Activated CD4-positive, alpha-beta T cell treated with anti-CD3 and anti-CD28 coated beads, Interleukin-2, amount 50 U/mL, for 4 hours (primary cell): ENCODE results near the gene MYO10.
A peak's percentile ranks its signal among the peaks of the same experiment; 100 is the strongest.

ENCODE experiments used
- DNase-seq, 2 experiments: peaks; one replicate each; pipeline ENCODE4 v3.0.0-alpha.2; 2020

The MYO10 gene

GRCh38 chr5:16695779-16696178, 240.3 kb downstream of the MYO10 start:
- no peak for DNase-seq

DNA sequence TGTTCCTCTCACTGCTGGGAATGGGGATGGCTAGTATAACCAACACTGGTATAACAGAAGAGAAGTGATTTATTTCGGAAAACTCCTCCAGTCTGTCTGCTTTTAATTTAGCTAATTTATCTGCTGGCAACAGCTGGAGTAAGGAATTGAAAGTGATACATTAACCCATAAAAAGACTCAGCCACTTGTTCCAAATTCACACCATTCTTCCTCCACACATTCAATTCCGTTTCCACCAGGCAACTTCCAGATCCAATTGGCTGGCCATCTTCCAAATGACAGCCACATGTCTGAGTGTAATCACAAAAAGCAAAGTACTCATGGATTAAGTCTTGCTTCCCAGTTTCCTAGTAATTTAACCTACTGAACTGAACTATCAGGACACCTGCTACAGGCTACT, 242.2 kb downstream of the MYO10 start:
- DNase-seq: no peak

DNA sequence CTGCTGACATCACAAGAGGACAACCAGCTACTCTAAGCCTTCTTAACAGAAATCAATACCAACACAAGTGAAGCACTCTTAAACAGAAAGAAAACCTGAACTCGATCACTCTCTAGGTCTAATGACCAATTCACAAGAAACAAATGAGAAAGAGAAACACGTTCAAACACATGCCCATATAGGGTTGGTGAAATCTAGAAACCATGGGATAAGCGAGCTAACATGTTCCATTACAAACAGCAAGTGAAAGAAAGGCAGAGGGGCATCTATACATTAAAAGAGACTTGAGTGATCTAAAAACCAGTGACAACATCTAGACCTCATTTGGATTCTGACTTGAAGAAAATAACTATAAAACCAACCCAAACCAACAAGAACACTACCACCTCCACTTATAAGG, 244.4 kb downstream of the MYO10 start:
- DNase-seq: no peak

DNA sequence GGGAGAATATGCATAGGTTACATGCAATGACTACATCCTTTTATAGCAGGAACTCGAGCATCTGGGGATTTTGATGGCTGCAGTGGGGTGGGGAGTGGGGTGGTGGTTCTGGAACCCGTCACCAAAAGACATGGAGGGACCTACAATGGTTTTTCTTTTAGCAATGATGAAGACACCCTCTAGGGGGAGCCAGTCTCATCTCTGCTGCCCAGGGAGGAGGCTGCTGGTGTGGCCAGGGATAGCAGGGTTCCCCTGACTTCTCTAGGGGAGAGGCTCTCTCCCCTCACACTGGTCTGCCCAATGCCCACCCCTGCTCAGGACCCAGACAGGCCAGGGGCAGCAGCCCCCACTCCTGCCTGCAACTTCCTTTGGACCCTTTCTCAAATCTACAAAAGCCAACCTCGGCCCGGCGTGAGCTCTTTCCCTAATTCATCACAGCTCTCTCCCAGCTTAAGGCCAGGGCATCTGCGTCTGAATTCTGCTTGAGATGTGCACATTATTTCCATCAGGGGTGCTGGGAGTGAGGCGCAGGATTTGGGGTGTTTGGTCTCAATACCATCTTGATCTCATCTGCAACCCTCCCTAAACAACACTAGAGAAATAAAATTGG, 245.7 kb downstream of the MYO10 start:
- DNase-seq: no peak

GRCh38 chr5:16687898-16688297, 248.2 kb downstream of the MYO10 start:
- no peak for DNase-seq

GRCh38 chr5:16685069-16685468, 251.0 kb downstream of the MYO10 start:
- no peak for DNase-seq

- DNase-seq: no peak
Observed at GRCh38 chr5:16681876-16682275, 254.2 kb downstream of the MYO10 start.

- no peak for DNase-seq
Observed at GRCh38 chr5:16679863-16680262, 256.2 kb downstream of the MYO10 start.

GRCh38 chr5:16679190-16679589, 256.9 kb downstream of the MYO10 start:
- no peak for DNase-seq

- no peak for DNase-seq
Observed at GRCh38 chr5:16675806-16676205, 260.3 kb downstream of the MYO10 start.

DNA sequence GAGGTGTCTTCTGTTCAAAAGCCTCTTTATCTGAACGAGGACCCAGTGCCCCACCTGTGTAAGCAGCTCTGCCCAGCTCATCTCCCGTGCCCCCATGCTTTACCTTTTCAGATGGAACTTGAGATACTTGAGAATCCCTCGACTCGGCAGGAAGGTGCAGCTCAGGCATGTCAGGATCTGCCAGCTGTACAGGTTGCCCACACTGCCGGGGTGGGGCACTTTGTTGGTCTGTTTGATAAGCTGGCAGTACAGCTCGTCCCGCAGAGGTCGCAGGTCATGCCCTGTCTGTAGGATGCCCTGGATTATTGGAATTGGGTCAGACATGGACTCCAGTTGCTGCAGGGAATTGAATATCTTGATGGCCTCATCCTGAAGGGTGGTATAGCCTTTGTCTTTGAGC, 261.3 kb downstream of the MYO10 start:
- no peak for DNase-seq

GRCh38 chr5:16673241-16674201, 262.6 kb downstream of the MYO10 start:
- peak in 1 of 2 experiments; percentile 18 for DNase-seq

GRCh38 chr5:16671208-16671607, 264.9 kb downstream of the MYO10 start:
- DNase-seq: no peak

DNA sequence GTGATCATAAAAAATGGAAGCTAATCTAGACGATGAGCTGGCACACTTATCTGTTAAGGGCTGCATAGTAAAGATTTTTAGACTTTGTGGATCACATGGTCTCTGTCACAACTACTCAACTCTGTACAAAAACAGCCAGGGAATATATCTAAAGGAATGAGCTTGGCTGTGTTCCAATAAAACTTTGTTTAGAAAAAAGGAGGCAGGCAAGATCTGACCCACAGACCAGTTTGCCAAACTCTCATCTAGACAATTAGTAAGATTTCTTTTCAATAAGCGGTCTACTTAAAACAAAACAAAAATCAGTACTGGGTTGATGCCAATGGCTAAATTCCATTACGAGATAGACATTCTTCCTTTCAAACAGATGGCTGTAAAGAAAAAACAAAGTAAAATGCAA, 266.3 kb downstream of the MYO10 start:
- no peak for DNase-seq

DNA sequence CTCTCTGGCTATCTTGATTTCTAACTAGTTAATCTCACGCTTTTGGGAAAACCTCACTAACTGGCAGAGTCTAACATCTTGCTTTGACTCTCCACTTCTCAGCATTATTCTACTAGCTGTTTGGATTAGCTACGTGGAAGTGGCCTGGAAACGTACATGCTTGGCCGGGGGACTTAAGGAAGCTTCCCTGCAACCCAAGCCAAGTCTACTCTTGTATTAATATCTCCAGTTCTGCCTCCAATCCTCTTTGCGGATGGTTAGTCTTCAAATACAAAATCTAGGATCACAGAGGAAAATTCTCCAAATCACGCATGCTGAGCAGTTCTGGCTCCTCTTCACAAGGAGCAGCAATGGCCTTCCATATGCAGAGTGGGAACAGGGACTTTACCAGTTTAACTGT, 267.5 kb downstream of the MYO10 start:
- no peak for DNase-seq

GRCh38 chr5:16668194-16668593, 267.9 kb downstream of the MYO10 start:
- no peak for DNase-seq

- DNase-seq: peak in 1 of 2 experiments; percentile 32
Observed at GRCh38 chr5:16666883-16667398, 269.1 kb downstream of the MYO10 start.

- DNase-seq: no peak
Observed at GRCh38 chr5:16666130-16666882, 269.8 kb downstream of the MYO10 start.

GRCh38 chr5:16665601-16666000, 270.5 kb downstream of the MYO10 start:
- DNase-seq: no peak

GRCh38 chr5:16664368-16664767, 271.7 kb downstream of the MYO10 start:
- DNase-seq: no peak

DNA sequence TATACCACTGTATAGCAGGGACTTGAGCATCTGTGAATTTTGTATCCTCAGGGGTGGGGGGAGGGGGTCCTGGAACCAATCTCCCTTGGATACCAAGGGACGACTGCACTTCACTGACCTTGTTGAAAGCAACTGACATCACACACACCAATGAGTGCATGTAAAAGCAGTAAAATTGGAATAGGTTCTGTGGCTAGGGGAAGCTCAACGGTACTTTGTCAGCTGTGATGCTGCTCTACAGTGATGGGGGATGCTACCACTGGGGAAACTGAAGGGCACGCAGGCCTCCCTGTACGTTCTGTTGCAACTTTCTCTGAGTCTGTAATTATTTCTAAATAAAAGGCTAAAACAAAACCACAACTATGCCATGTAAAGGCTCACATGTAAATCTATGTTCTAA, 272.2 kb downstream of the MYO10 start:
- DNase-seq: no peak

- no peak for DNase-seq
Observed at GRCh38 chr5:16661713-16662112, 274.4 kb downstream of the MYO10 start.

DNA sequence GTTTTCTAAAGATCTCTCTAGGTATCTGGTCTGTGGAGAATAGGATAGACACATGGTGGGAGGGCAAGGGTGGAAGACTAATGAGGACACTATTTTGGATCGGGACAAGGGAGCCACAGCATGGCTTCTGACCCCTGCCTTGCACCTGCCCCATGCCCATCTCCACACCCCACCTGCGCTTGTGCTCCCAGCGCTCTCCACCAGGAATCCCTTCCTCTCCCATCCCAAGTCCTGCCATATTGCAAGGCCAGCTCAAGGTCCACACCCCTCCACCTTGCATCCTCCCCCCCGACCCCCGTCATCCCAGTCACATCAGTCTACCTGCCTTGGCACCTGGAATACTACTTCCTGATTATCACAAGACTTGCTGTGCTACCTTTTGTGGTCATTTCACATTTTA, 275.1 kb downstream of the MYO10 start:
- DNase-seq: no peak
